ENCODE results near the gene GNA12.

GNA12 gene

GRCh38 chr7:2807460-2807844 lies 36.7 kb downstream of the GNA12 start:
- in situ Hi-C loops (cut with MboI; ENCODE audit: low sequenced_read_pairs), result no loop called here

DNA sequence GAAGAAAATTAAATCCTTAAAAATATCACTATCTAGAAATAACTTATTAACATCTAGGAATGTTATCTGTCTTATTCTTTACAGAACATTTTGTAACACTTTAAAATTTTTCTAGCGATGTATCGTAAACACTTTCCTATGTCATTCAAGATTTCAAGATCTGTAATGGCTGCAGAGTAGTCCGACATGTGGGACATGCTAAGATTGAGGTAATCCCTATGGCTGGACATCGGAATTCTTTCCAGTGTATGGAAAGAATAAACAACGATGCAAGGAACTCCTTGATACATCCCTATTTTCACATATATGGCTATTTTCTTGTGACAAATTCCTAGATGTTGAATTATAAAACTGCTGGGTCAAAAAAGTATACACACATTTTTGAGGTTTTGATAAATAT lies 37.5 kb downstream of the GNA12 start:
- in situ Hi-C loops (cut with MboI; ENCODE audit: low sequenced_read_pairs), result no loop called here

- in situ Hi-C loops (cut with MboI; ENCODE audit: low sequenced_read_pairs), result no loop called here
These were observed 38.7 kb downstream of the GNA12 start for GRCh38 chr7:2805213-2805944.

DNA sequence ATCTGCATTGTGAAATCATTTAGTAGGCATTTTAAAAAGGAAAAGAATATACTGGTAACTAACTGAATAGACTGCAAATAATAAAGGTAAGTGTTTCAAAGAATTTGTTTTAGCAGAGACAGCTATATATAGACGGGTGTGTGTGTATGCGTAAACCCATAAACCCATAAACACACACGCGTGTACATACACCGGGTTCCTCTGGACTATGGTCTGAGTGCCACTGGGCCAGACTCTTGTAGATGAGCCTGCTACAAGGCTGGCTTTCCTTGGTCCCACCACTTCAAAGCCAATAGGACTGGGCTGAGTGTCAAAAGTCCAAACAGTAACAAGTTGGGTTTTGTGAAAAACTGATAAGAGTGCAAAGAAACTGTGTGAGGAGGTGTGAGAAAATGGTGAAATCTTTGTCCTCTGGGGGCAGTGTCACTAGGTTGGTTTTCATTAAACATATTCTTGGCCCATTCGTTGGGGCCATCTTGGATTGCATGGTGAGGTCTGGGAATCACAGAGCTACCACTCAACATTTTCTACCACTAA lies 39.8 kb downstream of the GNA12 start:
- in situ Hi-C loops (cut with MboI; ENCODE audit: low sequenced_read_pairs), result no loop called here

DNA sequence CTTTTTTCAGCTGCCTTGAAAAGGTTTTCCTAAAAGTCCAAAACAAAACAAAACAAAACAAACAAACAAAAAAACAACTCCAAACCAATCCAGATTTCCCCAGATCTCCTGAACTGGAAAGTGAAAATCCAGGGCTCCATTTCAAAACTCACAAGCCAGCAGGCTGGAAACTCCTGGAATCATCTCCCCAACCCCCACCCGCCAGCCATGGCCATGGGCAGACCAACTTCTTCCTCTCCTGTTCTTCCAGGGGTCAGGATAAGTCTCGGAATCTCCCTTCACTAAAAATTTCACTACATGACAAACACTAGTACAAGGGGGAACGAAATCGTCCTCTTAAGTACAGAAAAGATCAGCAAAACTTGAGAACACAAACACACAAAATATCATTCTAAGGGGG lies 40.4 kb downstream of the GNA12 start:
- in situ Hi-C loops (cut with MboI; ENCODE audit: low sequenced_read_pairs), result no loop called here

DNA sequence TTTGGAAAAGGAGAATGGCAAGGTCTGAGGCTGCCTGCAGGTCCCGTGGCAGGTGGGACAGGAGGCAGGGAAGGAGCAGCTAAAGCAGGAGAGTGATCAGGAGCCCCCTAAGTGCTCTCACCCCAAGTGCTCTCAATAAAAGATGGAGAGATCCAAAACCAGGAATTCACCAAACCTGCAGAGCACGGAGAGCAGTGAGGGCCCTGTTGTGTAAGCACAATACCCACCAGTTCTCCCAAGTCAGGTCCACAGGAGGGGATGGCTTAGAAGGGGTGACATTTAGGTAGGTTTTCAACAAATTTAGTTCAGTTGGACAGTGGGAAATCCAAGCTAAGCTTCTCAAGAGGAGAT lies 40.8 kb downstream of the GNA12 start:
- in situ Hi-C loops (cut with MboI; ENCODE audit: low sequenced_read_pairs), result no loop called here

- in situ Hi-C loops (cut with MboI; ENCODE audit: low sequenced_read_pairs), result no loop called here
These were observed 41.4 kb downstream of the GNA12 start for GRCh38 chr7:2802504-2803341.

DNA sequence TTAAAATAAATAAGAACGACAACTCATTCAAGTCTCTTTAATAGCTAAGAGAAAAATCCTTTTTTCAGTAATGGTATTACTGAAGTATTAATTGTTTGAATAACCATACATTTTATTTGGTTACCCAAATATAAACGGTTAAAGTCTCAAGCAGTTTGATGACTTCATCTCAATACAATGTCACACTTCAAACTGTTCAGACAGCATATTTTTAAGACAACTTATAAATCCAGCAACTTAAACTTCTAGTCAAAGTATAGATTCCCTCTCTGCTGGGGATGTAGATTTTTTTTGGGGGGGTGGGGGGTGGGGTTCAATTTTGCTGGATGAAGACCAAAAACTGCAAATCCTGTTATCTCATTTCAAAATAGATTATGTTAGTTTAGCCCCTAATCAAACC lies 42.0 kb downstream of the GNA12 start:
- in situ Hi-C loops (cut with MboI; ENCODE audit: low sequenced_read_pairs), result no loop called here

DNA sequence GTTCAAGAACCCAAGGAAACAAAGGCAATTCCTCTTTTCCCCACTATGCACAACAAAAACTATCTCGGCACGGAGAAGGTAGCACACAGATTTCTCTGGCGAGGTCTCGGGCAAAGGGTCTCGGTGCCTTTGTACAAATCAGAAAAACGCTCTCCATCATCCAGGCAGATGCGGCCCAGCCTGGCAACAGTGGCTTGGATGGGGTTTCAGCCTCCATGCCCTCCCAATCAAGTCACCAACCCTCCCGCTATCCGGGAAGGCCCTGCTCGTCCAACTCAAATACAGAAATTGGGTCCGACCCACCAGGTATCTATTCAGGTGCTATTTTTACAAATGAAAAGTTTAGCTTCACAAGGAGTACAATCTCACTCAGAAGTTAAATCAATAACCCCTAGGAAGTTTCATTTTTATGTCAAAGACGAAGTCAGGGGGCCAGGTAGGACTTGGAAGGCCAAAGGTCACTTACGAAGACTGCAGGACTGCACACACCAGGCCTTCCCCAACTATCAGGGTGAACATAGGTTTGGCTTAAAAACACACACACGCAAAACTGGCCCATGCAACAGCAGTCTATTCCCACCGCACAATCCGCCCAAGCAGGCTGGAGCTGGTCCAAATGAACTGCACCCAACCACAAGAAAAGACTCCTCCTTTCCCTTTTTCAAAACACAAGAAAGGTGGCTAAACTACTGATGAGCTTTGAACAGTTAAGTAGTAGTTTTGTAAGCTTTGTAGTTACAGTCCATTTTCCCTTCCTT lies 43.0 kb downstream of the GNA12 start:
- in situ Hi-C loops (cut with MboI; ENCODE audit: low sequenced_read_pairs), result no loop called here

- in situ Hi-C loops (cut with MboI; ENCODE audit: low sequenced_read_pairs), result no loop called here
These were observed 43.7 kb downstream of the GNA12 start for GRCh38 chr7:2800220-2800930.

DNA sequence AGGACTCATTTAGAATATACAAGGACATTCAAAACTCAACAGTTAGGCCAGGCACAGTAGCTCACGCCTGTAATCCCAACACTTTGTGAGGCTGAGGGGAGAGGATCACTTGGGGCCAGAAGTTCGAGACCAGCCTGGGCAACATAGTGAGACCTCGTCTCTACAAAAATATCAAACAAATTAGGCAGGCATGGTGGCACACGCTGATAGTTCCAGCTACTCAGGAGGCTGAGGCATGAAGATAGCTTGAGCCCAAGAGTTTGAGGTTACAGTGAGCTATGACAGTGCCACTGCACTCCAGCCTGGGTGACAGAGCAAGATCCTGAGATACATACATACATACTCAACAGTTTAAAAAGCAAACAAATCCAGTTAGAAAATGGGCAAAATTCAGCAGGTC lies 44.9 kb downstream of the GNA12 start:
- in situ Hi-C loops (cut with MboI; ENCODE audit: low sequenced_read_pairs), result no loop called here

- in situ Hi-C loops (cut with MboI; ENCODE audit: low sequenced_read_pairs), result no loop called here
These were observed 45.4 kb downstream of the GNA12 start for GRCh38 chr7:2798669-2799068.

DNA sequence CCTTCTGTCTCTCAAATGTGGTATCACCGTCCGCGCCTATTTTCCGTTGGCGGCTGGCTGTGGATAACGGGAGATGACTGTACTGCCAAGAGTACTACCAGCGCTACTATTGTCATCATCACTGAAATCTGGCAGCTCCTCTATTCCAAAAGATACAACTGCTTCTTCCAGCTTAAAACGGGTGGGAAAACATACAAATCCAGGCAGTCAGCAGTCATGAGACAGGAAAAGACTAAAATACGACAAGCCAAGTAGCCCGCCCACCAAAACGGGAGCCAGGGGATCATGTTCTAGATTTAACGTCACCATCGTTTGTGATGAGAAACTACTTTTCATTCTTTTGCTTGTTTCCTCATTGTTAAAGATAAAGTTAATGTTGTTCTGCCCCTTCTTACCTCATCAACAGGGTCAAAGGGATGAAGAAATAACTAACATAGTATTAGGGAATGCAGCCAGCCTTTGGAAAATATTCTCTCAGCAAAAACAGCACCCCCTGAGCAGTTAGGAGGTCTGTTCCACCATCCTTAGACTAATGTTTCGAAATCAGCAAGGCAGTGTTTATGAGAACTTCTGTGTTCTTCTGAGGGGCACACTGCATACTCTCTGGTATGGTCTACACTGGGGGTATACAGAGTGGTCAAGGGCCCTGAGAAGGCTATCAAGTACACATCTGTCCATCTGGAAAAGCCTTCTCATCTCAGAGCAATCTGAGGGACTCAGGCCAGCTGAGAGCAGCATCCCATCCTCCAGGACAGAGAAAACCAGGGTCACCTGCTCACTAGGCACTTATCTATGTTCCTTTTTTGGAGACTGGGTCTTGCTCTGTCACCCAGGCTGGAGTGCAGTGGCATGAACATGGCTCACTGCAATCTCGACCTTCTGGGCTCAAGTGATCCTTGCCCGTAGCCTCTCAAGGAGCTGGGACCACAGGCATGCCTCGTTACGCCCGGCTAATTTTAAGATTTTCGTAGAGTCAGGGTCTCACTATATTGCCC lies 47.5 kb downstream of the GNA12 start:
- in situ Hi-C loops (cut with MboI; ENCODE audit: low sequenced_read_pairs), result no loop called here

DNA sequence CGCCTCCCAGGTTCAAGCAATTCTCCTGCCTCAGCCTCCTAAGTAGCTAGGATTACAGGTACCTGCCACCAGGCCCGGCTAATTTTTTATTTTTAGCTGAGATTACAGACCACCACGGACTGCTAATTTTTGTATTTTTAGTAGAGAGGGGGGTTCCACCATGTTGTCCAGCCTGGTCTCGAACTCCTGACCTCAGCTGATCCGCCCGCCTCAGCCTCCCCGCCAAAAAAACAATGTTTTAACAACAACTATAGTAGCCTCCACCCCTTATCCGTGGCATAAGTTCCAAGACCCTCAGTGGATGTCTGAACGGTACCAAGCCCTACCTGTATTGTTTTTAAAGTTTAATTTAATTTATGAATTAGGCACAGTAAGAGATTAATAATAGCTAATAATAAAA lies 48.2 kb downstream of the GNA12 start:
- in situ Hi-C loops (cut with MboI; ENCODE audit: low sequenced_read_pairs), result no loop called here

DNA sequence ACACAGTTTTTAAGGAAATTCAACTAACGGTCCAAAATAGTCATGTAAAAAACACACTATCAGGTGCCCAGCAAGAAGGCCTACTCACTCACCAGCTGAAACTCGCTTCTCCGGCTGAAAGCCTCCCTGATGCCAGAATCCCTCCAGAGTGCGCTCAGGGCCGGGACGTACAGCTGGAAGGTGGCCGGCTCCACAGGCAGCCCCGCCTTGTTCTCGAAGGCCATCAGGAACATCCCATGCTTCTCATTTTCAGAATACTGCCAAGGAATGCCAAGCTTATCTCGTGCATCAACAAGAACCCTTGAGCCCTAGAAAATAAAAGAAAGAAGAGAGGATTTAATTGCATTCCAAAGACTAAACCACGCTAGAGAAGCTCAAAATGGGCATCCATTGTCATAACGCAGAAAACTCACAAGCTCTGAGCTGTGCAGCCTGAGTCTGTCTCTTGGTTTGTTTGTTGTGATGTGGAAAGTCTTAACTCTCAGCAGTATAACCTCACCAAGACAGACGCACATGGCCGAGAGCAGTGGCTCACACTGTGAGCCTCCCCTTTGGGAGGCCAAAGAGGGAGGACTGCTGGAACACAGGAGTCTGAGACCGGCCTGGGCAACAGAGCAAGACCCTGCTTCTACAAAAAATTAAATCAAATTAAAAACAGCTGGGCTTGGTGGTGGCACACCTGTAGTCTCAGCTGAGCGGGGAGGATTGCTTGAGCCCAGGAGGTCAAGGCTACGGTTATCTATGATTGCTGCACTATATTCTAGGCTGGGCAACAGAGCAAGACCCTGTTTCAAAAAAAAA lies 49.1 kb downstream of the GNA12 start:
- in situ Hi-C loops (cut with MboI; ENCODE audit: low sequenced_read_pairs), result no loop called here

GRCh38 chr7:2792856-2793487 lies 51.1 kb downstream of the GNA12 start:
- in situ Hi-C loops (cut with MboI; ENCODE audit: low sequenced_read_pairs), result no loop called here

- in situ Hi-C loops (cut with MboI; ENCODE audit: low sequenced_read_pairs), result no loop called here
These were observed 51.9 kb downstream of the GNA12 start for GRCh38 chr7:2792235-2792634.

DNA sequence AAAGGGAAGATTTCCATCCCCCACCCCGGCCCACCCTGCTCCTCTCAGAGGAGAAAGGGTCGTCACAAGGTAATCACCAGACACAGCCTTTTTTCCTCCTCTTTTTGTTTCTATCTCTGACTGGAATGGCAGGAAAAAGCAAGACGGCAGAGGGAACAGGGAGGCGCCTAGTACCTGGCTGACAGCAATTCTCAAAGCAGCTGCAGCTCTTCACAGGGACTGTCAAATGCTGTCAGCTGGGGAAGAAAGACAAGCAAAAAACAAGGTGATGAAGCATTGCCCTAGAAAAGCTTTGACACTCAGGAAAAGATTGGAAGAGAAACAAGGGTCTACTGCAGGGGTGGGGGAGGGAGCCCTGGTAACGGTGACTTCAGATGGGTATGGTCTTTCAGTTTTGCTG lies 52.7 kb downstream of the GNA12 start:
- in situ Hi-C loops (cut with MboI; ENCODE audit: low sequenced_read_pairs), result no loop called here

Data from HL-60/S4 treated with retinoic acid at 250 ng/mL for 4 days and 3 days (cell line).